Measurements from ENCODE around the gene IL17B.
A peak's percentile ranks its signal among the peaks of the same experiment; 100 is the strongest.

DNA sequence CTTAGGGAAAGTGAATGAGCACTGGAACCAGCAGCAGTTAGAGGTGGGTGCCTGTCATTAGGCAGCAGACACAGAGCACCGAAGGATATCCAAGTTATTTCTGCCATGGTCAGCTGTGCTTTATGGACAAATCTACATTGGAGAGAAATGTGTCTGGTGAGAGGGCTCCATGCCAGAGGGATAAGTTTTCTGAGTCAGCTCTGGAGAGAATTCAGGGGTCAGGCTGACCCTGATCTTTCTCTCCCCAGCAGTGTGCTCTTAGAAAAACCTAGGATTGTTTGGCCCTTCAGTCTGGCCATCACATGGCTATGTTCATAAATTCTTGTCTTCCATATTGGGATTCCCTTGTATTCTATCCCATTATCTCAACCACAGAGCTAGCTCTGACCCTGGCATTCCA, 8.9 kb upstream of the IL17B start:
- TF ChIP-seq, protein P1, sequence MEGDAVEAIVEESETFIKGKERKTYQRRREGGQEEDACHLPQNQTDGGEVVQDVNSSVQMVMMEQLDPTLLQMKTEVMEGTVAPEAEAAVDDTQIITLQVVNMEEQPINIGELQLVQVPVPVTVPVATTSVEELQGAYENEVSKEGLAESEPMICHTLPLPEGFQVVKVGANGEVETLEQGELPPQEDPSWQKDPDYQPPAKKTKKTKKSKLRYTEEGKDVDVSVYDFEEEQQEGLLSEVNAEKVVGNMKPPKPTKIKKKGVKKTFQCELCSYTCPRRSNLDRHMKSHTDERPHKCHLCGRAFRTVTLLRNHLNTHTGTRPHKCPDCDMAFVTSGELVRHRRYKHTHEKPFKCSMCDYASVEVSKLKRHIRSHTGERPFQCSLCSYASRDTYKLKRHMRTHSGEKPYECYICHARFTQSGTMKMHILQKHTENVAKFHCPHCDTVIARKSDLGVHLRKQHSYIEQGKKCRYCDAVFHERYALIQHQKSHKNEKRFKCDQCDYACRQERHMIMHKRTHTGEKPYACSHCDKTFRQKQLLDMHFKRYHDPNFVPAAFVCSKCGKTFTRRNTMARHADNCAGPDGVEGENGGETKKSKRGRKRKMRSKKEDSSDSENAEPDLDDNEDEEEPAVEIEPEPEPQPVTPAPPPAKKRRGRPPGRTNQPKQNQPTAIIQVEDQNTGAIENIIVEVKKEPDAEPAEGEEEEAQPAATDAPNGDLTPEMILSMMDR (IDR thresholded peaks at IDR 0.05), result no peak
- peak in 1 of 2 donors; percentile 43 for TF ChIP-seq POLR2AphosphoS5 (IDR thresholded peaks at IDR 0.05; ENCODE audit: insufficient read depth in 1 of 2, low read depth in 1 of 2)
